ENCODE measurements around the gene FBXL17. TPM values are rescaled to one million over a fixed set of nuclear protein-coding genes. Genes with fewer than 3 reads are reported as not detected.
A peak's percentile ranks its signal among the peaks of the same experiment; 100 is the strongest.
"Not testable (repeated sequence)": the region's sequence is repeated elsewhere in the genome, so short reads cannot be mapped to it uniquely, and the experiment has no call there.

FBXL17 gene
- total RNA-seq, 2 donors from 2014 or later, result 5.9 to 9.1 TPM

DNA sequence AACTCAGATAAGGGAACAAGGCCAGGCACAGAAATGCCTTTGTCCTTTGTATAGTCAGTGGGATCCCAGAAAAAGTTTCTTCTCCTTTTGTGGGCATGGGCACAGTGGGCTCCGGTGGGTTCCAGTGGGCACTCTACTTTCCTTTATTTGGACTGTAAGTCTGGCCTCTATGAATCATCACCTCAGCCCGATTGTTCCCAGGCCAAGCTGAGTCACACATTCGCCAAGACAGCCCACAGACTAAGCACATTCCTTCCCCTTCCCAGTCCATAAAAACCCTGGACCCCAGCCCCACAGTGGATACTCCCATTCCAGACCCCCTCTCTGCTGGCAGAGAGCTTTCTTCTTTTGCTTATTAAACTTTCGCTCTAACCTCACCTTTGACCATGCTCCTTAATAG lies 165.0 kb downstream of the FBXL17 start:
- no peak overlapping the region for H3K27ac Mint-ChIP-seq
- no peaks in the 10 kb centered on the region for H3K27me3 Mint-ChIP-seq
- peaks cover 26% of the 10 kb centered on the region for H3K36me3 Mint-ChIP-seq (ENCODE audit: low read depth)
- no peak for ATAC-seq (replicated peaks)
- peaks cover 11% of the 10 kb centered on the region for H3K9me3 Mint-ChIP-seq
- no peak overlapping the region for H3K4me3 Mint-ChIP-seq
- no peaks in the 10 kb centered on the region for H3K4me1 Mint-ChIP-seq

DNA sequence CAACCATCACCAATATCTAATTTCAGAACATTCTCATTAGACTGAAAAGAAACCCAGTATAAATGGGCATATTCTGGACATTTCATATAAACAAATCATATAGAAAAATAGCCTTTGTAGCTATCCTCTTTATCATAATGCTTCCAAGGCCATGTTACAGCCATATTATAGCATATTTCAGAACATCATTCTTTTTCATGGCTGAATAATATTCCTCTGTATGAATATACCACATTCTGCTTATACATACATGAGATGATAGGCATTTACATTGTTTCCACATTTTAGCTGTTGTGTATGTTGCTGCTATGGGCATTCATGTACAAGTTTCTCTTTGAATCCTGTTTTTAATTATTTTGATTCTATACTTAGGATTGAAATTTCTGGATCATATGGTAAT lies 167.0 kb downstream of the FBXL17 start:
- Mint-ChIP-seq H3K36me3 (ENCODE audit: low read depth) (peaks cover 26% of the 10 kb centered on the region), H3K4me1 (no peaks in the 10 kb centered on the region), H3K4me3 (no peak overlapping the region), H3K27ac (no peak overlapping the region), H3K9me3 (peaks cover 11% of the 10 kb centered on the region), H3K27me3 (no peaks in the 10 kb centered on the region)
- no peak for ATAC-seq (replicated peaks)

DNA sequence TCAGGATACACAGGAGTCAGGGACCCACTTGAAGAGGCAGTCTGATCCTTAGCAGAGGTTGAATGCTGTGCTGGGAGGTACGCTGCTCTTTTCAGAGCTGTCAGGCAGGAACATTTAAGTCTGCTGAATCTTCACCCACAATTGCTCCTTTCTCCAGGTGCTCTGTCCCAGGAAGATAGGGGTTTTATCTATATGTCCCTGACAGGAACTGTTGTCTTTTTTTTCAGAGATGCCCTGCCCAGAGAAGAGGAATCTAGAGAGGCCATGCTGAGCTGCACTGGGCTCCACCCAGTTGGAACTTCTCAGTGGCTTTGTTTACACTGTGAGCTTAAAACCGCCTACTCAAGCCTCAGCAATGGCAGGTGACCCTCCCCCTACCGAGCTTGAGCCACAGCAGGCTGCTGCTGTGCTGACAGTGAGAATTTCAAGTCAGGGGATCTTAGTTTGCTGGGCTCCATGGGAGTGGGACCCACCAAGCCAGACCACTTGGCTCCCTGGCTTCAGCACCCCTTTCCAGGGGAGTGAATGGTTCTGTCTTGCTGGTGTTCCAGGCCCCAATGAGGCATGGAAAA lies 169.0 kb downstream of the FBXL17 start:
- Mint-ChIP-seq H3K9me3 (peaks cover 11% of the 10 kb centered on the region), H3K36me3 (ENCODE audit: low read depth) (peaks cover 20% of the 10 kb centered on the region), H3K4me3 (no peak overlapping the region), H3K4me1 (no peaks in the 10 kb centered on the region), H3K27me3 (no peaks in the 10 kb centered on the region), H3K27ac (no peak overlapping the region)
- no peak for ATAC-seq (replicated peaks)

DNA sequence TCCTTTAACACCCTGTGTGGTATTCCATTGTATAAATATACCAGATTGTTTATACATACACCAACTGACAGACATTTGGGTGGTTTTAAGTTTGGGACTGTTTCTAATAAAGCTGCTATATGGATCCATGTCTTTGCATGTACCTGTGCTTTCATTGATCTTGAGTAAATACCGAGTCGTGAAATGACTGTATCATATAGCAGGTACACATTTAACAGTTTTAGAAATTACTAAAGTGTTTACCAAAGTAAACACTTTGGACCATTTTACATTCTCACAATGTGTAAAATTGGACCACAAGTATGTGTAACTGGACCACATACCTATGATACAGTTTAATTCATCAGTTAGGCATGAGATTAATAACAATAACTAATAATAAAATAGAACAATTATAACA lies 175.2 kb downstream of the FBXL17 start:
- H3K36me3 Mint-ChIP-seq (ENCODE audit: low read depth), result no peaks in the 10 kb centered on the region
- no peaks in the 10 kb centered on the region for H3K9me3 Mint-ChIP-seq
- no peak overlapping the region for H3K4me3 Mint-ChIP-seq
- H3K27me3 Mint-ChIP-seq, result no peaks in the 10 kb centered on the region
- no peak for ATAC-seq (replicated peaks)
- H3K4me1 Mint-ChIP-seq, result no peaks in the 10 kb centered on the region
- no peak overlapping the region for H3K27ac Mint-ChIP-seq

DNA sequence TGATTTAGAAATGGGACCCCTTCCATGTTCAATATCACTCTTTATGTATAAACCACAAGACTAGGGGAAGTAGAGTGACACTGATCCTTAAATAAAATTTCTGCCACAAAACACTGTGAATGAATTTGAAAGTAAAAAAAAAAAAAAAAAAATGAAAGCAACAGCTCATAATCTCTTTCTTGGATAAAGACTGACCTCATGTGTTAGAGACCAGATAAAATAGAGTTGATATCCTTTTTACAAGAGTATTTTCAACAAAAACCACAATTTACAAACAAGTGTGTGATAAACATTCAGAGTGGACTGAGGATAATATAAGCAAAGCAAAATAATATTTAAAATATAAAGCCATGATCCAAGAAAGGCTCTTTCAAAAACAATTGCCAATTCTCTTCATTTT lies 180.2 kb downstream of the FBXL17 start:
- Mint-ChIP-seq H3K4me3 (no peak overlapping the region), H3K27me3 (no peaks in the 10 kb centered on the region), H3K4me1 (peaks cover 5% of the 10 kb centered on the region), H3K36me3 (ENCODE audit: low read depth) (no peaks in the 10 kb centered on the region), H3K27ac (no peak overlapping the region), H3K9me3 (no peaks in the 10 kb centered on the region)
- ATAC-seq (replicated peaks), result no peak

DNA sequence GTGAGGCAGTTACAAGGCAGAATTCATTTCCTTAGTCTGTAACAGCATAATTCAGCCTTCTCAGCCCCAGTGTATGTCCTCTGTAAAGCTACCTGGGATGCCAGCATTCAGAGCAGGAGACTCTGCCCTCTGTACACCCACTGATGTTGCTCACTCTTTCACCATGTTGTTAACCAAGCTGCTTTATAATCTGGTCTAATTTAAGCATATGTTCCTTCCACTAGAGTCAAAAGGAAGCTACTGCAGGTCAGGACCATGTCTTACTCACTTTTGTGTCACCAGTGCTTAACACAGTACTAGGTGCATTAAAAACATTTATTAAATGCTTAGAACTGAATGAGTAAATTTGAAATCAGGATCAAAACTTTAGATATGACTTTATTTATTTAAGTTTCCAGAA lies 185.6 kb downstream of the FBXL17 start:
- ATAC-seq (replicated peaks), result peak; percentile 40
- no peaks in the 10 kb centered on the region for H3K9me3 Mint-ChIP-seq
- H3K4me1 Mint-ChIP-seq, result peaks cover 9% of the 10 kb centered on the region
- no peak overlapping the region for H3K27ac Mint-ChIP-seq
- H3K4me3 Mint-ChIP-seq, result no peak overlapping the region
- no peaks in the 10 kb centered on the region for H3K27me3 Mint-ChIP-seq
- no peaks in the 10 kb centered on the region for H3K36me3 Mint-ChIP-seq (ENCODE audit: low read depth)

DNA sequence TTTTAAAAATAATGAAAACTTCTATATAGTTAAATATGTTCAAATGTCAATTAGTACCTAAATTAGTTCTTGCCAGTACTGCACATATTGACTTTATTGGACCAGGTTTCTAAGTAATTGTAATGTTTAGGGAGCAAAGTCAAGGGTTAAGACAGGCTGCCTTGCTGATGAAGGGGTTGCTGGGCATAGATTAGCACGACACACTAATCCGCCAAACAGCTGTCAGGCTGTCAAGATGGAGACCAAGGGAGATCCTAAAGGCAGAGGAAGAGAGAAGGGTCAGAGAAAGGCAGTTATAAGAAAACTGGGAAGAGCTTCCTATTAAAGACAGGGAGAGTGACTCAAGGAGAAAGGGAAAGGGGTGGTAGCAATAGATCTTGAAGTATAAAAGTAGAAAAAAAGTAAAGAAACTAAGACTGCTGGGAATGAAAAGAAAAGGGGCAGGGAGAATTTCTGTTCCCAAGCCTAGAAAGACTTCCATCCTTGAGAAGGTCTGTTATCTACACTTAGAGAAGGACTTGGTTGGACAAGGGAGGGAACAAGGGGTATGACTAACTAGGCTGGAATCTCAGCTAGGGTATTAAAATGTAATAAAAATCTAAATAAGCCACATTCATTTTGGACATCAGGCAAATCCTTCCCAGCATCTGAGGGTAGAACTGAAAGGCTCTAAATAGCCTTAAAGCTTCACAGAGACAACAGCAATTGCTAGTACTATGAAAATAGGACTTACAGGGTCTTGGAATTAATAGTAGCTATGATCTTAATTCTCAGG lies 188.7 kb downstream of the FBXL17 start:
- no peak overlapping the region for H3K4me3 Mint-ChIP-seq
- peaks cover 4% of the 10 kb centered on the region for H3K4me1 Mint-ChIP-seq
- H3K36me3 Mint-ChIP-seq (ENCODE audit: low read depth), result no peaks in the 10 kb centered on the region
- H3K27ac Mint-ChIP-seq, result no peak overlapping the region
- no peaks in the 10 kb centered on the region for H3K27me3 Mint-ChIP-seq
- no peaks in the 10 kb centered on the region for H3K9me3 Mint-ChIP-seq
- no peak for ATAC-seq (replicated peaks)

DNA sequence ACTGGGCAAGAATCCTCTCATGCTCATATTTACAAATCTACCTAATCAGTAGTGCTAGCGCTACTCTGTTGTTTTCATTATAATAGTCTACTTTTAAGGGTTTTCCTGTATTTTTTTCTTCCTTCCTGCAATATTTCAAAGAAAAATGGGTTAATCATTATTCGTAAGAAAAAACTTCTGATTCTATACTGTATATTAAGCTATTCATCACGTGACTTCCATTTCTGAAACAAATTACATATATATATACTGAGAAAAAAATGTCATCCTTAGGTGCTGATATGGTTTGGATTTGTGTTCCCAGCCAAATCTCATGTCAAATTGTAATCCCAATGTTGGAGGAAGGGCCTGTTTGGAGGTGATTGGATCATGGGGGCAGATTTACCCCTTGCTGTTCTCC lies 197.0 kb downstream of the FBXL17 start:
- ATAC-seq (replicated peaks), result no peak

DNA sequence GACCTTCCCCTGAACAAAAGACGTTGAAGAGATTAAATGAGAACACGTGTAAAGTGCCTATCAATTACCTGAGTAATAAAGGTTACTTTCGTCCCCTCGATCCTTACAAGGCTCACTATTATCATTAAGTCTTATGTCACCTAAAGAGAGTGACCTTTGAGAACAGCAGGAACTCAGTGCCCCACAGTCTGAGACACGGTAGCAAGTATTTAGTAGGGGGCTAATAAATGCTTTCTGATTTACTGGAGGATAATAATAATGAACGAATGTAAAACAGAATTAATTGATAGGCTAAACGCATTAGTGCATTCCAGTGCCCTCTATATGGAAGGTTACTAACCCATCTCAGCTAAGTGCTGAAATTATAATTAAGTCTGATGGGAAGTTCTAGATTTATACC lies 199.9 kb downstream of the FBXL17 start:
- Mint-ChIP-seq H3K9me3 (no peaks in the 10 kb centered on the region), H3K4me3 (no peak overlapping the region), H3K36me3 (ENCODE audit: low read depth) (peaks cover 18% of the 10 kb centered on the region), H3K27ac (no peak overlapping the region), H3K4me1 (no peaks in the 10 kb centered on the region), H3K27me3 (no peaks in the 10 kb centered on the region)
- ATAC-seq (replicated peaks), result no peak

More for the DNA sequence above, 197.0 kb downstream of the FBXL17 start:
- H3K9me3 Mint-ChIP-seq, result no peaks in the 10 kb centered on the region
- H3K4me1 Mint-ChIP-seq, result no peaks in the 10 kb centered on the region
- H3K36me3 Mint-ChIP-seq (ENCODE audit: low read depth), result peaks cover 18% of the 10 kb centered on the region
- H3K27me3 Mint-ChIP-seq, result no peaks in the 10 kb centered on the region
- H3K4me3 Mint-ChIP-seq, result no peak overlapping the region
- no peak overlapping the region for H3K27ac Mint-ChIP-seq

DNA sequence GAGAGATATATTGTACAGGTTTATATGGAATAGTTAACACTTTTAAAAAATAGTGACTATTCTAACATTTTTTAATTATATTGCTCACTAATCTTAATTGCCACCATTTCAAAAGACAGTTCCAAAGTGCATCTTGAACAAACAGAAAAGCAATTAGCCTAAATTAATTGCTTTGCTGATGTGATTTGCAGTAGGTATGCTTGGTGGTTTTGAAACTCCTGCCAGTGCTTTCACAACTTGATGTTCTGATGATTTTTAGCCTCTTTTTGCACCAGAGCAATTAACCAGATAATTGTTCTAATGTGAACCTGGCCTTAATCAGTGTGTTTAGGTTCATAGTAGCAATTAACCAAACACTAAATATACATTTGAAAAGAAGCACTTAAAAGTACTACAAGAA lies 207.6 kb downstream of the FBXL17 start:
- H3K9me3 Mint-ChIP-seq, result no peaks in the 10 kb centered on the region
- no peak for ATAC-seq (replicated peaks)
- H3K4me1 Mint-ChIP-seq, result no peaks in the 10 kb centered on the region
- H3K36me3 Mint-ChIP-seq (ENCODE audit: low read depth), result peaks cover 6% of the 10 kb centered on the region
- no peak overlapping the region for H3K4me3 Mint-ChIP-seq
- H3K27me3 Mint-ChIP-seq, result no peaks in the 10 kb centered on the region
- no peak overlapping the region for H3K27ac Mint-ChIP-seq

DNA sequence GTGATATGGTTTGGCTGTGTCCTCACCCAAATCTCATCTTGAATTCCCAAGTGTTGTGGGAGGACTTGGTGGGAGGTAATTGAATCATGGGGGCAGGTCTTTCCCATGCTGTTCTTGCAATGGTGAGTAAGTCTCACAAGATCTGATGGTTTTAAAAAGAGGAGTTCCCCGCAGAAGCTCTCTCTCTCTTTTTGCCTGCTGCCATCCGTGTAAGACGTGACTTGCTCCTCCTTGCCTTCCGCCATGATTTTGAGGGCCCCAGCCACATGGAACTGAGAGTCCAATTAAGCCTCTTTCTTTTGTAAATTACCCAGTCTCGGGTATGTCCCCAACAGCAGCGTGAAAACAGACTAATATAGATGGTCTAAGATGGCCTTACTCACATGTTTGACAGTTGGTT lies 210.1 kb downstream of the FBXL17 start:
- Mint-ChIP-seq H3K27ac (no peak overlapping the region), H3K36me3 (ENCODE audit: low read depth) (peaks cover 6% of the 10 kb centered on the region), H3K4me1 (no peaks in the 10 kb centered on the region), H3K4me3 (no peak overlapping the region), H3K9me3 (no peaks in the 10 kb centered on the region), H3K27me3 (no peaks in the 10 kb centered on the region)
- ATAC-seq (replicated peaks), result no peak

DNA sequence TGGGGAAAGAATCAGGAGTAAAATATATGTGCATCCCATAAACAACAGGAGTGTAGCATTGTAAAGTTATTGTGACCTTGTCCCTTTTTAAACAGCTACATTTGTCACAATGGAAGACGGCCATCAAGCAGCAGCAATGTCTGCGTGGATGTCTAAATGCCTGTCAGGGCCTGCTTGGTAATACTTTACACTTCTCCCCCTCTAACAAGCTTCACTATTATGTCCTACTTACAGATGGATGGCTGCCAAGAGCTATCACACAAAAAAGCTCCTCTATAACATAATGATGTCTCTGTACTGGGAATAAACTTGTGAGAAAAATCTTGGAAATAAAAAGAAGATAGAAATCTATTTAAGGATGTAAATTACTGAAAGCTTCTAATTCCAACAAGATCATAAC lies 213.0 kb downstream of the FBXL17 start:
- no peaks in the 10 kb centered on the region for H3K9me3 Mint-ChIP-seq
- no peak overlapping the region for H3K4me3 Mint-ChIP-seq
- H3K27me3 Mint-ChIP-seq, result no peaks in the 10 kb centered on the region
- no peak for ATAC-seq (replicated peaks)
- no peak overlapping the region for H3K27ac Mint-ChIP-seq
- peaks cover 6% of the 10 kb centered on the region for H3K36me3 Mint-ChIP-seq (ENCODE audit: low read depth)
- H3K4me1 Mint-ChIP-seq, result no peaks in the 10 kb centered on the region

DNA sequence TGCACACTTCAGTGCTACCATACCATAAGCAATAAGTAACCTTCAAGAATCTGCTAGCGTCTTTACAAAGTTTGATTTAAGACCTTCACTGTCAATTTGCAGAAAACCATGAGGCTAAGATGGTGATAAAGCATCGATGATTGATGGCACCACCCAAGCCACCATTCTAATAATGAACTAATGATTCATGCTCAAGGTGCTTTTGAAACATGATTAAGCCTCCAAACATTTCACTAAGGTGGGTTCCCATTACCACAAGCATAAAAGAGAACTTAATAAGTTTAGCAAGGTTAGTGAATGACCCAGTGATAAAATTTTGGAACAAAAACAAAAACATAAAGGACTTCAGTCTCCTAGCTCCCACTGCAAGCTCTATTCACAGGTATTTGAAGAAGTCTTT lies 214.7 kb downstream of the FBXL17 start:
- no peak overlapping the region for H3K27ac Mint-ChIP-seq
- H3K4me3 Mint-ChIP-seq, result no peak overlapping the region
- H3K9me3 Mint-ChIP-seq, result no peaks in the 10 kb centered on the region
- peaks cover 4% of the 10 kb centered on the region for H3K36me3 Mint-ChIP-seq (ENCODE audit: low read depth)
- no peaks in the 10 kb centered on the region for H3K27me3 Mint-ChIP-seq
- no peaks in the 10 kb centered on the region for H3K4me1 Mint-ChIP-seq
- no peak for ATAC-seq (replicated peaks)

DNA sequence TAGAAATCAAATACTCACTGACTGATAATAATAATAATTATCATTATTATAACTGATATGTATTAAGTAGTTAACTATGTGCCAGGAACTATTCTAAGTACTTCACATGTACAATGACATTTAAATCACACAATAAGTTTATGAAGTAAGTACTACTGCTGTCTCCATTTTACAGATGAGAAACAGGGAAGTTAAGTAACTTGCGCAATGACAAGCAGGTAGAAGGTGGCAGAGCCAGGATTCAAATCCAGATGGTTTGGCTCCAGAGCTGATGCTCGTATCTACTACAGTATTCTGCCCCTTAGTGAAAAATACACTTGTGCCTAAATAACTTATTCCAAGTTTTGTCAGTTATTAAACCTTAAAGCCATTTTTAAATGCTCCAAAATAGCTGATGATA lies 217.3 kb downstream of the FBXL17 start:
- H3K27me3 Mint-ChIP-seq, result no peaks in the 10 kb centered on the region
- no peak for ATAC-seq (replicated peaks)

DNA sequence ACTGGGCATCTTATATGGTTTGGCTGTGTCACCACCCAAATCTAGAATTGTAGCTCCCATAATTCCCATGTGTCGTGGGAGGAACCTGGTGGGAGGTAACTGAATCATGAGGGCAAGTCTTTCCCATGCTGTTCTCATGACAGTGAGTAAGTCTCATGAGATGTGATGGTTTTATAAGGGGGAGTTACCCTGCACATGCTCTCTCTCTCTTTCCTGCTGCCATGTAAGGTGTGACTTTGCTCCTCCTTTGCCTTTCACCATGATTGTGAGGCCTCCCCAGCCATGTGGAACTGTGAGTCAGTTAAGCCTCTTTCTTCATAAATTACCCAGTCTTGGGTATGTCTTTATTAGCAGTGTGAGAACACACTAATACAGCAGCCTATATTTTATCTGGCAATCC lies 229.0 kb downstream of the FBXL17 start:
- H3K4me3 Mint-ChIP-seq; H3K27ac Mint-ChIP-seq; H3K9me3 Mint-ChIP-seq; H3K27me3 Mint-ChIP-seq; ATAC-seq (replicated peaks); H3K36me3 Mint-ChIP-seq (ENCODE audit: low read depth); H3K4me1 Mint-ChIP-seq: not testable (repeated sequence)

More for the DNA sequence above, 217.3 kb downstream of the FBXL17 start:
- Mint-ChIP-seq H3K4me1 (no peaks in the 10 kb centered on the region), H3K36me3 (ENCODE audit: low read depth) (no peaks in the 10 kb centered on the region), H3K9me3 (no peaks in the 10 kb centered on the region), H3K27ac (no peak overlapping the region), H3K4me3 (no peak overlapping the region)

Data from activated T-helper 17 cell treated with anti-CD3 and anti-CD28 coated beads, Interleukin-2, amount 50 U/mL, for 72 hours (primary cell).